Skeletal muscle satellite cell (primary cell): Measurements from ENCODE around the gene KDM3B.

ENCODE experiments used
- H3K27me3 ChIP-seq: 2 replicates; pipeline ENCODE4 v1.7.0; 2013; ENCODE audit warnings: low read length; ENCODE audit not compliant: control insufficient read depth, insufficient read depth
- H3K36me3 ChIP-seq: 2 replicates; pipeline ENCODE4 v1.7.0; 2013; ENCODE audit warnings: mild to moderate bottlenecking, control low read depth, low read length; ENCODE audit not compliant: insufficient read depth
- H3K4me1 ChIP-seq: 2 replicates; pipeline ENCODE4 v1.7.0; 2013; ENCODE audit warnings: low read length; ENCODE audit not compliant: control insufficient read depth, insufficient read depth
- H3K4me2 ChIP-seq: 2 replicates; pipeline ENCODE4 v1.7.0; 2013; ENCODE audit warnings: mild to moderate bottlenecking, low read length
- H3K4me3 ChIP-seq: 2 replicates; pipeline ENCODE4 v1.7.0; 2013; ENCODE audit warnings: low read length
- H3K9ac ChIP-seq: 2 replicates; pipeline ENCODE4 v1.7.0; 2013; ENCODE audit warnings: mild to moderate bottlenecking, low read depth, low read length, moderate library complexity
- H3K9me3 ChIP-seq: replicated peaks from 2 replicates; pipeline ENCODE4 v1.7.0; 2013; ENCODE audit warnings: mild to moderate bottlenecking, control low read depth, low read length

The KDM3B gene

GRCh38 chr5:138352722-138353559, 456 bp downstream of the KDM3B start:
- Histone ChIP-seq H3K36me3 (peaks cover 14% of the 10 kb centered on the region), H3K4me3 (peak overlapping the region; percentile 94), H3K27me3 (no peaks in the 10 kb centered on the region), H3K9ac (peak overlapping the region; percentile 97), H3K4me2 (peak overlapping the region; percentile 77), H3K9me3 (peaks cover 5% of the 10 kb centered on the region), H3K4me1 (peaks cover 28% of the 10 kb centered on the region)

GRCh38 chr5:138353560-138354080, 1.1 kb downstream of the KDM3B start:
- Histone ChIP-seq H3K9me3 (peaks cover 5% of the 10 kb centered on the region), H3K9ac (peak overlapping the region; percentile 97), H3K4me2 (peak overlapping the region; percentile 77), H3K4me3 (peak overlapping the region; percentile 94), H3K36me3 (peaks cover 7% of the 10 kb centered on the region), H3K4me1 (peaks cover 28% of the 10 kb centered on the region), H3K27me3 (no peaks in the 10 kb centered on the region)

GRCh38 chr5:138354387-138354786, 1.9 kb downstream of the KDM3B start:
- H3K4me3 ChIP-seq: peak overlapping the region; percentile 94
- H3K27me3 ChIP-seq: no peaks in the 10 kb centered on the region
- H3K9me3 ChIP-seq: peaks cover 5% of the 10 kb centered on the region
- no peaks in the 10 kb centered on the region for H3K36me3 ChIP-seq
- H3K9ac ChIP-seq: peak overlapping the region; percentile 97
- peak overlapping the region; percentile 77 for H3K4me2 ChIP-seq
- H3K4me1 ChIP-seq: peaks cover 28% of the 10 kb centered on the region

- Histone ChIP-seq H3K36me3 (no peaks in the 10 kb centered on the region), H3K9ac (peak overlapping the region; percentile 97), H3K9me3 (peaks cover 5% of the 10 kb centered on the region), H3K4me2 (peak overlapping the region; percentile 77), H3K4me1 (peaks cover 28% of the 10 kb centered on the region), H3K27me3 (no peaks in the 10 kb centered on the region), H3K4me3 (peak overlapping the region; percentile 94)
Measured at GRCh38 chr5:138354926-138355378, 2.5 kb downstream of the KDM3B start.

- Histone ChIP-seq H3K4me3 (no peak overlapping the region), H3K9ac (no peak overlapping the region), H3K9me3 (no peaks in the 10 kb centered on the region)
Measured at GRCh38 chr5:138359621-138360020, 7.1 kb downstream of the KDM3B start.

GRCh38 chr5:138360941-138361452, 8.5 kb downstream of the KDM3B start:
- H3K4me2 ChIP-seq: no peak overlapping the region
- no peaks in the 10 kb centered on the region for H3K4me1 ChIP-seq
- no peak overlapping the region for H3K9ac ChIP-seq
- H3K9me3 ChIP-seq: no peaks in the 10 kb centered on the region
- no peak overlapping the region for H3K4me3 ChIP-seq
- H3K36me3 ChIP-seq: no peaks in the 10 kb centered on the region
- H3K27me3 ChIP-seq: no peaks in the 10 kb centered on the region

More at GRCh38 chr5:138359621-138360020, 7.1 kb downstream of the KDM3B start:
- H3K27me3 ChIP-seq: no peaks in the 10 kb centered on the region
- peaks cover 8% of the 10 kb centered on the region for H3K4me1 ChIP-seq
- H3K4me2 ChIP-seq: no peak overlapping the region
- no peaks in the 10 kb centered on the region for H3K36me3 ChIP-seq

GRCh38 chr5:138364576-138364975, 12.1 kb downstream of the KDM3B start:
- Histone ChIP-seq H3K27me3 (no peaks in the 10 kb centered on the region), H3K4me2 (no peak overlapping the region), H3K9me3 (no peaks in the 10 kb centered on the region), H3K36me3 (no peaks in the 10 kb centered on the region), H3K4me3 (no peak overlapping the region), H3K4me1 (peaks cover 2% of the 10 kb centered on the region), H3K9ac (no peak overlapping the region)

- Histone ChIP-seq H3K9me3 (no peaks in the 10 kb centered on the region), H3K4me3 (no peak overlapping the region), H3K4me2 (no peak overlapping the region), H3K9ac (no peak overlapping the region), H3K4me1 (peaks cover 6% of the 10 kb centered on the region), H3K27me3 (no peaks in the 10 kb centered on the region), H3K36me3 (no peaks in the 10 kb centered on the region)
Measured at GRCh38 chr5:138366632-138367382, 14.3 kb downstream of the KDM3B start.

- H3K4me1 ChIP-seq: peaks cover 6% of the 10 kb centered on the region
- no peak overlapping the region for H3K4me2 ChIP-seq
- no peaks in the 10 kb centered on the region for H3K9me3 ChIP-seq
- H3K27me3 ChIP-seq: no peaks in the 10 kb centered on the region
- H3K9ac ChIP-seq: no peak overlapping the region
- no peaks in the 10 kb centered on the region for H3K36me3 ChIP-seq
- H3K4me3 ChIP-seq: no peak overlapping the region
Measured at GRCh38 chr5:138369261-138369660, 16.8 kb downstream of the KDM3B start.

GRCh38 chr5:138369706-138370105, 17.2 kb downstream of the KDM3B start:
- peaks cover 6% of the 10 kb centered on the region for H3K4me1 ChIP-seq
- no peak overlapping the region for H3K4me3 ChIP-seq
- no peaks in the 10 kb centered on the region for H3K36me3 ChIP-seq
- H3K27me3 ChIP-seq: no peaks in the 10 kb centered on the region
- no peaks in the 10 kb centered on the region for H3K9me3 ChIP-seq
- no peak overlapping the region for H3K4me2 ChIP-seq
- H3K9ac ChIP-seq: no peak overlapping the region

- Histone ChIP-seq H3K9me3 (no peaks in the 10 kb centered on the region), H3K4me3 (no peak overlapping the region), H3K9ac (no peak overlapping the region), H3K4me1 (peaks cover 6% of the 10 kb centered on the region), H3K4me2 (no peak overlapping the region), H3K36me3 (no peaks in the 10 kb centered on the region), H3K27me3 (no peaks in the 10 kb centered on the region)
Measured at GRCh38 chr5:138370537-138370936, 18.1 kb downstream of the KDM3B start.
